ENCODE results near the gene SNED1. TPM values are rescaled to one million over a fixed set of nuclear protein-coding genes. Genes with fewer than 3 reads are reported as not detected.

SNED1 gene
- total and polyA plus RNA-seq, 2 experiments from 2014 or later = 1.5 to 2.8 TPM

- no peaks in the 10 kb centered on the region for H3K4me1 Mint-ChIP-seq
Measured at GRCh38 chr2:240986787-240987411, 11.5 kb upstream of the SNED1 start.

More at GRCh38 chr2:240986787-240987411, 11.5 kb upstream of the SNED1 start:
- Histone ChIP-seq H3K79me2 (replicated peaks; ENCODE audit: insufficient read depth) (no peaks in the 10 kb centered on the region), H3K27ac (ENCODE audit: low read depth) (no peak overlapping the region), H3K36me3 (ENCODE audit: insufficient read depth) (no peaks in the 10 kb centered on the region), H3K4me2 (no peak overlapping the region), H3K9me2 (ENCODE audit: insufficient read depth) (no peaks in the 10 kb centered on the region), H4K20me1 (replicated peaks; ENCODE audit: insufficient read depth) (no peaks in the 10 kb centered on the region), H2AFZ (no peak overlapping the region), H3K4me3 (no peak overlapping the region), H3K27me3 (ENCODE audit: insufficient read depth) (no peaks in the 10 kb centered on the region), H3F3A (replicated peaks; ENCODE audit: low read depth) (no peaks in the 10 kb centered on the region), H3K4me1 (ENCODE audit: insufficient read depth) (no peaks in the 10 kb centered on the region; the same call in 1 of the 2 replicates)
- DNase-seq (ENCODE audit: low spot score) (no peak), ATAC-seq (no peak)
- H3K27me3 Mint-ChIP-seq (ENCODE audit: insufficient read depth, low read depth, poor library complexity) = peaks cover 11% of the 10 kb centered on the region
- TF ChIP-seq EZH2 (IDR thresholded peaks at IDR 0.05; ENCODE audit: low read depth, unreplicated experiment) (no peak), CREB1 (CRISPR knock-in tag; IDR thresholded peaks at IDR 0.05; ENCODE audit: low read depth) (no peak), CTCF (conservative IDR thresholded peaks at IDR 0.05; ENCODE audit: low read depth in 2 of 2) (no peak), STAT1 (IDR thresholded peaks at IDR 0.05; ENCODE audit: unreplicated experiment) (no peak), ZNF114 (CRISPR knock-in tag; IDR thresholded peaks at IDR 0.05) (no peak), POLR2AphosphoS5 (IDR thresholded peaks at IDR 0.05; ENCODE audit: low read depth) (no peak), NANOG (IDR thresholded peaks at IDR 0.05; ENCODE audit: borderline replicate concordance) (no peak), JUNB (IDR thresholded peaks at IDR 0.05; ENCODE audit: unreplicated experiment) (no peak)
- TF ChIP-seq, protein P1, sequence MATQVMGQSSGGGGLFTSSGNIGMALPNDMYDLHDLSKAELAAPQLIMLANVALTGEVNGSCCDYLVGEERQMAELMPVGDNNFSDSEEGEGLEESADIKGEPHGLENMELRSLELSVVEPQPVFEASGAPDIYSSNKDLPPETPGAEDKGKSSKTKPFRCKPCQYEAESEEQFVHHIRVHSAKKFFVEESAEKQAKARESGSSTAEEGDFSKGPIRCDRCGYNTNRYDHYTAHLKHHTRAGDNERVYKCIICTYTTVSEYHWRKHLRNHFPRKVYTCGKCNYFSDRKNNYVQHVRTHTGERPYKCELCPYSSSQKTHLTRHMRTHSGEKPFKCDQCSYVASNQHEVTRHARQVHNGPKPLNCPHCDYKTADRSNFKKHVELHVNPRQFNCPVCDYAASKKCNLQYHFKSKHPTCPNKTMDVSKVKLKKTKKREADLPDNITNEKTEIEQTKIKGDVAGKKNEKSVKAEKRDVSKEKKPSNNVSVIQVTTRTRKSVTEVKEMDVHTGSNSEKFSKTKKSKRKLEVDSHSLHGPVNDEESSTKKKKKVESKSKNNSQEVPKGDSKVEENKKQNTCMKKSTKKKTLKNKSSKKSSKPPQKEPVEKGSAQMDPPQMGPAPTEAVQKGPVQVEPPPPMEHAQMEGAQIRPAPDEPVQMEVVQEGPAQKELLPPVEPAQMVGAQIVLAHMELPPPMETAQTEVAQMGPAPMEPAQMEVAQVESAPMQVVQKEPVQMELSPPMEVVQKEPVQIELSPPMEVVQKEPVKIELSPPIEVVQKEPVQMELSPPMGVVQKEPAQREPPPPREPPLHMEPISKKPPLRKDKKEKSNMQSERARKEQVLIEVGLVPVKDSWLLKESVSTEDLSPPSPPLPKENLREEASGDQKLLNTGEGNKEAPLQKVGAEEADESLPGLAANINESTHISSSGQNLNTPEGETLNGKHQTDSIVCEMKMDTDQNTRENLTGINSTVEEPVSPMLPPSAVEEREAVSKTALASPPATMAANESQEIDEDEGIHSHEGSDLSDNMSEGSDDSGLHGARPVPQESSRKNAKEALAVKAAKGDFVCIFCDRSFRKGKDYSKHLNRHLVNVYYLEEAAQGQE (IDR thresholded peaks at IDR 0.05; ENCODE audit: unreplicated experiment) = no peak
- TF ChIP-seq, protein P2, sequence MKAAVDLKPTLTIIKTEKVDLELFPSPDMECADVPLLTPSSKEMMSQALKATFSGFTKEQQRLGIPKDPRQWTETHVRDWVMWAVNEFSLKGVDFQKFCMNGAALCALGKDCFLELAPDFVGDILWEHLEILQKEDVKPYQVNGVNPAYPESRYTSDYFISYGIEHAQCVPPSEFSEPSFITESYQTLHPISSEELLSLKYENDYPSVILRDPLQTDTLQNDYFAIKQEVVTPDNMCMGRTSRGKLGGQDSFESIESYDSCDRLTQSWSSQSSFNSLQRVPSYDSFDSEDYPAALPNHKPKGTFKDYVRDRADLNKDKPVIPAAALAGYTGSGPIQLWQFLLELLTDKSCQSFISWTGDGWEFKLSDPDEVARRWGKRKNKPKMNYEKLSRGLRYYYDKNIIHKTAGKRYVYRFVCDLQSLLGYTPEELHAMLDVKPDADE (IDR thresholded peaks at IDR 0.05) = no peak
- no peak overlapping the region for H3K27ac Mint-ChIP-seq
- H3K4me3 Mint-ChIP-seq = no peak overlapping the region
- H3K9me3 Mint-ChIP-seq = no peaks in the 10 kb centered on the region; the same call in 1 of the 3 replicates
- no peaks in the 10 kb centered on the region for H3K36me3 Mint-ChIP-seq (ENCODE audit: low read depth)

Measured in GM23338 (cell line).